Lung (tissue), 12 donors: ENCODE measurements around the gene SYT10. TPM values are rescaled to one million over a fixed set of nuclear protein-coding genes. Genes with fewer than 3 reads are reported as not detected.

Source experiments
- ATAC-seq: fragments of 200-7000 bp; cut with Tn5 transposase; one replicate; pipeline ENCODE4 v1.9.1; 2020; ENCODE audit warnings: moderate number of reproducible peaks; ENCODE audit not compliant: insufficient read depth, low FRiP score
- DNase-seq, 3 donors: peaks; one replicate each; pipeline ENCODE4 v3.0.0-alpha.2; 2013 to 2017
- H3K27ac ChIP-seq, 2 donors: one replicate each; pipeline ENCODE4 v1.5.1; 2013; ENCODE audit warnings: mild to moderate bottlenecking in 2 of 2, moderate library complexity in 2 of 2, control low read depth in 1 of 2, inconsistent platforms in 1 of 2, low read depth in 1 of 2, low read length in 1 of 2
- H3K27me3 ChIP-seq, 3 donors: one replicate each; pipeline ENCODE4 v1.5.1; 2013; ENCODE audit warnings: low read length in 2 of 3; ENCODE audit not compliant: control insufficient read depth in 3 of 3, insufficient read depth in 3 of 3
- H3K36me3 ChIP-seq, 4 donors: one replicate each; pipeline ENCODE4 v1.5.1; 2013; ENCODE audit warnings: low read length in 4 of 4, mild to moderate bottlenecking in 1 of 4, moderate library complexity in 1 of 4; ENCODE audit not compliant: control insufficient read depth in 4 of 4, insufficient read depth in 4 of 4
- H3K4me1 ChIP-seq, 5 donors: one replicate each; pipeline ENCODE4 v1.5.1; 2013; ENCODE audit warnings: low read length in 5 of 5, mild to moderate bottlenecking in 2 of 5, moderate library complexity in 1 of 5; ENCODE audit not compliant: control insufficient read depth in 5 of 5, insufficient read depth in 5 of 5
- H3K4me3 ChIP-seq: one replicate; pipeline ENCODE4 v1.5.1; 2013; ENCODE audit warnings: mild to moderate bottlenecking, control low read depth, moderate library complexity
- H3K9ac ChIP-seq, 2 donors: one replicate each; pipeline ENCODE4 v1.5.1; 2013; ENCODE audit warnings: low read length in 2 of 2, control low read depth in 1 of 2; ENCODE audit not compliant: insufficient read depth in 1 of 2
- H3K9me3 ChIP-seq, 4 donors: one replicate each; pipeline ENCODE4 v1.5.1; 2013; ENCODE audit warnings: low read length in 3 of 4, mild to moderate bottlenecking in 1 of 4, moderate library complexity in 1 of 4; ENCODE audit not compliant: control insufficient read depth in 4 of 4, insufficient read depth in 3 of 4
- CTCF ChIP-seq: IDR thresholded peaks from 2 replicates; pipeline ENCODE4 v1.5.1; 2012; ENCODE audit warnings: mild to moderate bottlenecking; ENCODE audit errors: control extremely low read depth, extremely low read depth
- WGBS, 2 donors: extraction: QIAGEN DNeasy Blood & Tissue Kit; methylation state at CpG; one replicate each; pipeline ENCODE4 v1.1.7; 2013; 5-methylcytosine and 5-hydroxymethylcytosine counted together
- polyA plus RNA-seq, 2 donors: library from polyadenylated mRNA; stranded (reverse); fragments of 200-250 nt; gene quantifications; one replicate each; pipeline ENCODE4 v1.2.1, GENCODE V29; 2013
- total RNA-seq, 2 donors: library from RNA; depleted of rRNA in 1 of 2; stranded (reverse); fragments of >200 nt in 1 of 2; gene quantifications; one replicate each; pipeline ENCODE4 v1.2.1, GENCODE V29; 2014 to 2021
- donor health status: control.
- donor health status: control.
- donor health status: Bipolar disorder and iron deficiency.
- donor health status: healthy.
- donor health status: DM: yes; HTN: yes; CAD: no.

The SYT10 gene
- total and polyA plus RNA-seq, 4 donors: 0.01 to 0.17 (median 0.12) TPM; not detected in 1

GRCh38 chr12:33383503-33383902 is 56.1 kb downstream of the SYT10 start:
- DNase-seq: no peak
- Histone ChIP-seq H3K27me3 (no peaks in the 10 kb centered on the region), H3K4me3 (no peak overlapping the region), H3K9ac (no peak overlapping the region), H3K36me3 (no peaks in the 10 kb centered on the region), H3K27ac (no peak overlapping the region), H3K4me1 (no peaks in the 10 kb centered on the region), H3K9me3 (no peaks in the 10 kb centered on the region)
- TF ChIP-seq CTCF: no peak
- 73 to 82% methylated on average over 4 of the region's 4 CpGs for WGBS, 2 donors
- no peak for ATAC-seq

- TF ChIP-seq CTCF: no peak
- DNase-seq: no peak
- H3K36me3 ChIP-seq: no peaks in the 10 kb centered on the region
- 60 to 80% methylated on average over 1 of the region's 1 CpG for WGBS, 2 donors
- no peak for ATAC-seq
- no peaks in the 10 kb centered on the region for H3K9me3 ChIP-seq
- H3K27me3 ChIP-seq: no peaks in the 10 kb centered on the region
- H3K9ac ChIP-seq: no peak overlapping the region
- no peak overlapping the region for H3K27ac ChIP-seq
- H3K4me1 ChIP-seq: no peaks in the 10 kb centered on the region
- H3K4me3 ChIP-seq: no peak overlapping the region
Measured at GRCh38 chr12:33376153-33376552, 63.5 kb downstream of the SYT10 start.

- Histone ChIP-seq H3K4me3 (no peak overlapping the region), H3K9ac (no peak overlapping the region), H3K27me3 (no peaks in the 10 kb centered on the region), H3K9me3 (no peaks in the 10 kb centered on the region), H3K27ac (no peak overlapping the region), H3K36me3 (no peaks in the 10 kb centered on the region), H3K4me1 (no peaks in the 10 kb centered on the region)
- no peak for TF ChIP-seq CTCF
- WGBS, 2 donors: 70 to 82% methylated on average over 2 of the region's 2 CpGs
- no peak for DNase-seq
- ATAC-seq: no peak
Measured at GRCh38 chr12:33370318-33370717, 69.3 kb downstream of the SYT10 start.

- H3K4me1 ChIP-seq: no peaks in the 10 kb centered on the region
- ATAC-seq (no peak), DNase-seq (no peak)
- H3K27me3 ChIP-seq: no peaks in the 10 kb centered on the region
- 84 to 90% methylated on average over 2 of the region's 2 CpGs for WGBS, 2 donors
- H3K9ac ChIP-seq: no peak overlapping the region
- H3K27ac ChIP-seq: no peak overlapping the region
- H3K36me3 ChIP-seq: no peaks in the 10 kb centered on the region
- no peak for TF ChIP-seq CTCF
- H3K9me3 ChIP-seq: no peaks in the 10 kb centered on the region
- H3K4me3 ChIP-seq: no peak overlapping the region
Measured at GRCh38 chr12:33357181-33357580, 82.4 kb downstream of the SYT10 start.
